ENCODE measurements around the gene NDUFS8. TPM values are rescaled to one million over a fixed set of nuclear protein-coding genes. Genes with fewer than 3 reads are reported as not detected.

Gene NDUFS8
- total RNA-seq, 1 donor from 2014 or later, result 93.7 TPM

DNA sequence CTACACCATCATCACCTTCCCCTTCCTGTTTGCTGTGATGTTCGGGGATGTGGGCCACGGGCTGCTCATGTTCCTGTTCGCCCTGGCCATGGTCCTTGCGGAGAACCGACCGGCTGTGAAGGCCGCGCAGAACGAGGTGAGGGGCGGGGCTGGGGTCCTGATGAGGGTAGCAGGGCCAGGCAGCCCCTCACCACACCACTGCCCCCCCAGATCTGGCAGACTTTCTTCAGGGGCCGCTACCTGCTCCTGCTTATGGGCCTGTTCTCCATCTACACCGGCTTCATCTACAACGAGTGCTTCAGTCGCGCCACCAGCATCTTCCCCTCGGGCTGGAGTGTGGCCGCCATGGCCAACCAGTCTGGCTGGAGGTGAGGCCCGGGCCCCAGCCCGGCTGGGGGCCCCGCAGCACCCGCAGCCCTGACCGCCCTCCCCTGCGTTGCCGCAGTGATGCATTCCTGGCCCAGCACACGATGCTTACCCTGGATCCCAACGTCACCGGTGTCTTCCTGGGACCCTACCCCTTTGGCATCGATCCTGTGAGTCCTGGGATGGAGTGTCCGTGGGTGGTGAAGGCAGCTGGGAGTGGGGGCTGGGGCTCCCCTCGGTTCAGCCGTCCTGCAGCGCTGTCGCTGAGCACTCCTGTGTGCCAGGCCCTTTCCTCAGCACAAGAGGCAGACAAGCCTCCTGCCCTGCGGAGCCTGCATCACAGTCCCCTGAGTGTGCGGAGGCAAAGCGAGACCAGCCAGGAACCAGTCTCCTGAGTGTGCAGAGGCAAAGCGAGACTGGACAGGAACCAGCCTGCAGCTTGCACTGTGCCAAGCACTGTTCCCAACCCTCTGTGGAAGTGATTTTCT, 17.2 kb downstream of the NDUFS8 start:
- peaks cover 69% of the 10 kb centered on the region for H3K36me3 Mint-ChIP-seq (ENCODE audit: low read depth)
- ATAC-seq (ENCODE audit: low read depth) (no peak), DNase-seq (no peak)
- H3K27ac Mint-ChIP-seq, result no peak overlapping the region
- TF ChIP-seq, protein P1, sequence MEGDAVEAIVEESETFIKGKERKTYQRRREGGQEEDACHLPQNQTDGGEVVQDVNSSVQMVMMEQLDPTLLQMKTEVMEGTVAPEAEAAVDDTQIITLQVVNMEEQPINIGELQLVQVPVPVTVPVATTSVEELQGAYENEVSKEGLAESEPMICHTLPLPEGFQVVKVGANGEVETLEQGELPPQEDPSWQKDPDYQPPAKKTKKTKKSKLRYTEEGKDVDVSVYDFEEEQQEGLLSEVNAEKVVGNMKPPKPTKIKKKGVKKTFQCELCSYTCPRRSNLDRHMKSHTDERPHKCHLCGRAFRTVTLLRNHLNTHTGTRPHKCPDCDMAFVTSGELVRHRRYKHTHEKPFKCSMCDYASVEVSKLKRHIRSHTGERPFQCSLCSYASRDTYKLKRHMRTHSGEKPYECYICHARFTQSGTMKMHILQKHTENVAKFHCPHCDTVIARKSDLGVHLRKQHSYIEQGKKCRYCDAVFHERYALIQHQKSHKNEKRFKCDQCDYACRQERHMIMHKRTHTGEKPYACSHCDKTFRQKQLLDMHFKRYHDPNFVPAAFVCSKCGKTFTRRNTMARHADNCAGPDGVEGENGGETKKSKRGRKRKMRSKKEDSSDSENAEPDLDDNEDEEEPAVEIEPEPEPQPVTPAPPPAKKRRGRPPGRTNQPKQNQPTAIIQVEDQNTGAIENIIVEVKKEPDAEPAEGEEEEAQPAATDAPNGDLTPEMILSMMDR (IDR thresholded peaks at IDR 0.05), result no peak
- H3K4me1 Mint-ChIP-seq, result no peaks in the 10 kb centered on the region
- no peak overlapping the region for H3K4me3 Mint-ChIP-seq
- H3K27me3 Mint-ChIP-seq, result no peaks in the 10 kb centered on the region
- POLR2A ChIA-PET, result no interaction called here
- H3K9me3 Mint-ChIP-seq, result no peaks in the 10 kb centered on the region
- CTCF ChIA-PET, result no interaction called here
- intact Hi-C loops (cut with micrococcal nuclease), result no loop called here

DNA sequence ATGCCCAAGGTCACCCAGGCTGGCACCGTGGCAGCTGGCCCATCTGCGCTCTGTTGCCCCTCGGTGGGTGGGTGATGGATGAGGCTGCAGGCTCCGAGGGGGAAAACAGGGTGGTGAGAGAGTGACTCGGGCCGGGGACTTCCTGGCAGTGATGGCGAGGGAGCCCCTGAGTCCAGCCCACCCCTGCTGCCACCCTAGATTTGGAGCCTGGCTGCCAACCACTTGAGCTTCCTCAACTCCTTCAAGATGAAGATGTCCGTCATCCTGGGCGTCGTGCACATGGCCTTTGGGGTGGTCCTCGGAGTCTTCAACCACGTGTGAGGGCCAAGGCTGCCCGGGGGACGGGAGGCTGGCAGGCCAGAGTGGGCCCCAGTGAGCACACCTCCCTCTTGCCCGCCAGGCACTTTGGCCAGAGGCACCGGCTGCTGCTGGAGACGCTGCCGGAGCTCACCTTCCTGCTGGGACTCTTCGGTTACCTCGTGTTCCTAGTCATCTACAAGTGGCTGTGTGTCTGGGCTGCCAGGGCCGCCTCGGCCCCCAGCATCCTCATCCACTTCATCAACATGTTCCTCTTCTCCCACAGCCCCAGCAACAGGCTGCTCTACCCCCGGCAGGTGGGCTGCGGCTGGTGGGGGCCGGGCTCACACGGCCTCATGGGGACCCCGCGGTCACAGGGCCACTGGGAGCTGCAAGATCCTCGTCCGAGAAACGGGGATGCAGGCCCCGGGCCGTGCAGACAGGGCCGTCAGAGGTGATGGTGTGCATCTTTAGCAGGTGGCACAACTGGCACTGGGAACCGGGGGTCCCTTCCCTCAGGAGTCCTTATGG, 18.4 kb downstream of the NDUFS8 start:
- Mint-ChIP-seq H3K4me3 (no peak overlapping the region), H3K27me3 (no peaks in the 10 kb centered on the region), H3K36me3 (ENCODE audit: low read depth) (peaks cover 77% of the 10 kb centered on the region), H3K27ac (no peak overlapping the region), H3K4me1 (peaks cover 3% of the 10 kb centered on the region), H3K9me3 (no peaks in the 10 kb centered on the region)
- ChIA-PET CTCF (no interaction called here), POLR2A (no interaction called here)
- DNase-seq (no peak), ATAC-seq (ENCODE audit: low read depth) (no peak)
- intact Hi-C loops (cut with micrococcal nuclease), result no loop called here
- TF ChIP-seq, protein P1 (IDR thresholded peaks at IDR 0.05), result no peak

DNA sequence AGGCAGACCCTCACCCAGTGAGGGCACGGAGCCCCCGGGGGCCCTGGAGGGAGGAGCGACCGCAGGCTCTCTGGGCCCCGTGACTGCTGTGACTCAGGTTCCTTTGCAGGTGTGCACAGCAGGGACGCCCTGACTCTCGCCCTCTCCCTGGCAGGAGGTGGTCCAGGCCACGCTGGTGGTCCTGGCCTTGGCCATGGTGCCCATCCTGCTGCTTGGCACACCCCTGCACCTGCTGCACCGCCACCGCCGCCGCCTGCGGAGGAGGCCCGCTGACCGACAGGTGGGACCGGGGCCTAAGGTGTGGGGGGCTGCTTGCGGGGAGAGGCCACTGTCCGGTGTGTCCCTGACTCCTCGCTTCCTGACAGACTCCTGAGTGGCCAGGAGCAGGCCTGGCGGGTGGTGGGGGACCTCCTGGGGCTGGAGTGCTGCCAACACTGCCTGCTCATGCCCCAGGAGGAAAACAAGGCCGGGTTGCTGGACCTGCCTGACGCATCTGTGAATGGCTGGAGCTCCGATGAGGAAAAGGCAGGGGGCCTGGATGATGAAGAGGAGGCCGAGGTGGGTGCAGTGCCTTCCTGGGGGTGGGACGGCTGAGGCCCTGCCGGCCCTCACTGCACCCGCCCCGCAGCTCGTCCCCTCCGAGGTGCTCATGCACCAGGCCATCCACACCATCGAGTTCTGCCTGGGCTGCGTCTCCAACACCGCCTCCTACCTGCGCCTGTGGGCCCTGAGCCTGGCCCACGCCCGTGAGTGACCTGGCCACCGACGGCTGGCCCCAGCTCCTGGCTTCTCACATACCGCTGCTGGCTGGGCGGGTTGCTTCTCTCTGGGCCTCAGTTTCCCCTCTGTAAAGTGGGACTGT, 19.3 kb downstream of the NDUFS8 start:
- ATAC-seq (ENCODE audit: low read depth), result no peak
- no peak for DNase-seq
- H3K36me3 Mint-ChIP-seq (ENCODE audit: low read depth), result peaks cover 71% of the 10 kb centered on the region
- H3K4me3 Mint-ChIP-seq, result no peak overlapping the region
- ChIA-PET POLR2A (no interaction called here), CTCF (interaction anchor here (0.6 kb wide), 1 partner anchor 892 kb away, joined by 3 read pairs; no protein-coding TSS in a partner anchor)
- H3K27ac Mint-ChIP-seq, result no peak overlapping the region
- intact Hi-C loops (cut with micrococcal nuclease), result no loop called here
- no peaks in the 10 kb centered on the region for H3K9me3 Mint-ChIP-seq
- no peaks in the 10 kb centered on the region for H3K27me3 Mint-ChIP-seq
- TF ChIP-seq, protein P1 (IDR thresholded peaks at IDR 0.05), result no peak
- peaks cover 3% of the 10 kb centered on the region for H3K4me1 Mint-ChIP-seq

DNA sequence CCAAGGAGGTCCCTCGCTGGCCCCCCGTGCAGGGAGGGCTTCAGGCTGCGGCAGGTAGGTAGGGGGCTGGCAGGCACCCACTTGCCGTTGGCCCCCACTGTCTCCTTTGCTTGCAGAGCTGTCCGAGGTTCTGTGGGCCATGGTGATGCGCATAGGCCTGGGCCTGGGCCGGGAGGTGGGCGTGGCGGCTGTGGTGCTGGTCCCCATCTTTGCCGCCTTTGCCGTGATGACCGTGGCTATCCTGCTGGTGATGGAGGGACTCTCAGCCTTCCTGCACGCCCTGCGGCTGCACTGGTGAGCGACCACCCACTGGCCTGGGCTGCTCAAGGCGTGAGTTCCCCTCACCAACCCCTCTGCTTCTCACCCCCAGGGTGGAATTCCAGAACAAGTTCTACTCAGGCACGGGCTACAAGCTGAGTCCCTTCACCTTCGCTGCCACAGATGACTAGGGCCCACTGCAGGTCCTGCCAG, 19.9 kb downstream of the NDUFS8 start:
- intact Hi-C loops (cut with micrococcal nuclease), result no loop called here

More for the DNA sequence above, 19.9 kb downstream of the NDUFS8 start:
- Mint-ChIP-seq H3K36me3 (ENCODE audit: low read depth) (peaks cover 66% of the 10 kb centered on the region), H3K4me3 (no peak overlapping the region), H3K4me1 (peaks cover 3% of the 10 kb centered on the region), H3K27me3 (no peaks in the 10 kb centered on the region), H3K27ac (no peak overlapping the region), H3K9me3 (no peaks in the 10 kb centered on the region)
- ChIA-PET CTCF (no interaction called here), POLR2A (no interaction called here)
- DNase-seq, result no peak
- TF ChIP-seq, protein P1 (IDR thresholded peaks at IDR 0.05), result no peak
- no peak for ATAC-seq (ENCODE audit: low read depth)

All from activated B cell treated with CpG ODN at 0.5 μM for 24 hours (primary cell).